Measurements from ENCODE around the gene DNM3.
"Not testable (repeated sequence)": the region's sequence is repeated elsewhere in the genome, so short reads cannot be mapped to it uniquely, and the experiment has no call there.

Gene DNM3

DNA sequence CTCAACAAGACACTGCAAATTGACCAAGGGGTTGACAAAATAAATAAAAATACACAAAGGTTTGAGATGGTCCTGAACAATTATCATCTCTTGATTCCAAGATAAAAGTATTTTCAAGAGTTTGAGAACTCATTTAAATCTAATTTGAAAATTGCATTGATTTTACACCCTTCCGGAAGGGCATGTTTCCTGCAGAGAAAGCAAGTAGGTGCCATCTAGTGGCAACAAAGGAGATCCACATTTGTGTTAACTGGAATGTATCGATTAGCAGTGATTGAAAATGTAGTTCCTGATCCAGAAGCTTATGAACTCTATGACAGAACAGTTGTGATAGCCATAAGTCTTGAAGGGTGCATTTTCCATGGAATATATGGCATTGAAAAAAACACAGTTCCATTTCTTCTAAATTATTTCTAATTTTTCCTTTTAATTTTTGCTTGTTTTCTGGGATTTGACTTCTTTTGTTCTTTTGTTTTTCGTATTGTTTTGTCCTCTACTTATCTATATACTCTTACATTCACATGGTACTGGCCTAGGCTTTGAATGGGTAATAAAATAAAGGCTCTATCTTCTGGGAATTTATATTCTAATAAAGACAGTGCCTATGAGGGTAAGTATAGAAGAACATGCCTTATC, 143.7 kb downstream of the DNM3 start:
- DNase-seq = peak; percentile 47

- DNase-seq = no peak
Measured at GRCh38 chr1:171985639-171986038, 144.3 kb downstream of the DNM3 start.

GRCh38 chr1:171988243-171988885, 147.1 kb downstream of the DNM3 start:
- no peak for DNase-seq

- DNase-seq = no peak
Measured at GRCh38 chr1:171990371-171990770, 149.1 kb downstream of the DNM3 start.

DNA sequence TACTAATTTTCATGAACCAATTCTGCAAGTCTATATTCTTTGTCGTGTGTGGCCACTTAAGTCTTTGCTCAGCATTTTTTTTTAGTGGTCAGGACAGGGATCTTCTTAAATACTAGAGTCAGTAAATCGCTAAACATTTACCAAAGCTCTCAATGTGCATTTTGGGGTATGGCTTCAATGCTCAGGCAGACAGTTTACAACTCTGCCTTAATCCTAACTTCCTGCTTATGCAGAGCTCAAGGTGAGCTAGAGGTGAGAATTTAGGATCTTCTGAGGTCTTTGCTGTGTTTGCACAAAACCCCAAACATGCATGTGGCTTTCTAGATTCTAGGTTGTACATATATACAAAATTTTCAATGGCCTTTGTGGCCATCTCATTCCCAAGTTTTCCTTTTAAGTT, 153.0 kb downstream of the DNM3 start:
- DNase-seq = no peak

DNA sequence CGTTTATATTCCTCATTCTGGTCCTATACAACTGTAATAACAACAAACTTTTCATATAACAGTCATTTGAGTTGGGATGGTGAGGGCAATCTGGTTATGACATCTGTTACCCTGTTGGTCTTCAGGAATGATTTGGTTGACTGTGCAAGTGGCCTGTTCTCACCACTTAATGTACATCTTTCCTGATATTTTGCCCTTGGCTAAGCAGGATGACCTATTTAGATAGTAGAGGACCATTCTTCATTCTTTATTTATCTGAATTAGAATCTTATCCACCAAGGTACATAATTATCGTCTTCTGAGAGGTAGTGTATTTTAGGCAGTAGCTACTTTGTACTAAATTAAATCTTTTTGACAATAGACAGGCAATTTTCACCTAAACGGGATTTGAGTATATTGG, 154.3 kb downstream of the DNM3 start:
- DNase-seq = no peak

DNA sequence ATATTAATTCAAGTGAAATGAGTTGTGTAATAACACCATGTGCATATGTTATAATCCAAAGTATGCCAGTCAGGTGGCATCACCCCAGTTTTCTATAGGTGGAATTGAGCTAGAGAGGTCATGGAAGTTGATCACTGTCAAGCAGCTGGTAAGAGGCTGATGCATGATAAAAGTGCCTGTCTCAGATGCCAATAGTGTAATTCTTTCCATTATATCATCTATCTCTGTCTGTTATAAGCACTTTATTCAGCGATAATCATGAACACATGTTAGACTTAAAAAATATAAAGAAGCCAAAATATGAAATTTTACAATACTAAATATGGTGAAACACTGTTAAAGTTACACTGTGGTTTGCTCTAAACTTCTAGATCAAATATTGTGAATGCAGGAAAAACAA, 156.6 kb downstream of the DNM3 start:
- DNase-seq = no peak

- DNase-seq = peak; percentile 31
Measured at GRCh38 chr1:171998711-171999110, 157.4 kb downstream of the DNM3 start.

DNA sequence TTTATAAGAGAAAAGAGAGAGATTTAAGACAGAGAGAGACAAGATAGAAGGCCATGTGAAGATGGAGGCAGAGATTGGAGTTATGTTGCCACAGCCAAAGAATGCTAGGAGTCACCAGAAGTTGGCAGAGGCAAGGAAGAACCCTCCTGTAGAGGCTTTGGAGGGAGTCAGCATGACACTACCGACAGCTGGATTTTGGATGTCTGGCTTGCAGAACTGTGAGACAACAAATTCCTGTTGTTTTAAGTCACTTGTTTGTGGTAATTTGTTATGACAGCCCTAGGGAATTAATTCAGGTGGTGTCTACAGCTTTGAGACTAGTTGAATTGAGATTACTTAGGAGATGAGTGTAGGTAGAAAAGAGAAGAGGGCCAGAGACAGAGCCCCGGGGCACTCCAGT, 158.5 kb downstream of the DNM3 start:
- DNase-seq = peak; percentile 34

DNA sequence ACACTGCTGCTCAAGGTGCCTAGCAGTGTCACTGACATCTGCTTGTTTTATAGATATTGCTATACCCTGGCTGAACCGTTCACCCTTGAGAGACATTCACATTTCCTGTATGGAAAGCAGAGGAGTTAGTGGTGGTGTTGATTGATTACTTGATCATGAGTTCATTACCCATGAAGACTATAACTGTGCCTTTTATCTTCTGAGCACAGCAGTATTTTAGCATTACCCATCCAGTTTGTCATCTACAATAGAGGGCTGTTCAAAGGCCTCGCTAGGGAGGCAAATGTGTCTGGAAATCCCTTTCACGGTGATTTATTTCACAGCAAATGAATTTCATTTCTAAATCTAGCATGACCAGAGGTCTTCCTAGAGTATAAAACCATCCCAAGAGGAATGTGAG, 160.0 kb downstream of the DNM3 start:
- DNase-seq = no peak

- DNase-seq = peak; percentile 55
Measured at GRCh38 chr1:172002725-172003345, 161.5 kb downstream of the DNM3 start.

DNA sequence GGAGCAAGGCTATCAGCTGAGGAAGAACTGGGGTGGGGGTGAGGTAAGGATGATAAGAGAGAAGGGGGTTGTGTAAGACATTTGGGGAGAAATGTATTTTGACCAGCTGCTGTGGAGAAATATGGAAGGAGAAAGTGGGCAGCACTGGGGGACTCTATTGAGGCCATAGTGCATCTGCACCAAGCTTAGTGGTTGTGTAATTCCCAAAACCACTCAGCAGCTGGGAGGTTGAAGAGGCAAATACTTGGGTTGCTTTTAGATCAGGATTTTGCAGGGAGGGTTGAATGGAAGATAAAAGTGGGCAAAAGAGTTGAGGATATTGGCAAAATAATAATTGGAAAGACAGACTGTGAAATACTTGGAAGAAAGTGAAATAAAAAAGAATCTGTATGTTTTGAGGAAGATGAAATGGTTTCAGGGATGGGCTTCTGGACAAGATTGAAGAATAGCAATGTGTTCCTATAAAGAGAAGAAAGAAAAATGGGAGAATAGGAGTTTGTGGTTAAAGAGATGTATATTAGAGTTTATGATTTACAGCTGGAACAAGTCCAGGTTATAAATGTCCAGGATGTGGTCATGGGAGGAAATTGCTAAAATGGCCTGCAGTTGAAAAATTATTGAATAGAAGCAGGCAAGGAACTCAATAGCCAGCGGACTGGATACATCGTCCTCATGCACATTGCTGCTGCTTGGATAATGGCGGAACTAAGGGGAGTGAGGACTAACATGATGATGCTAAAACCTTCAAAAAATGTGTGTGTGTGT, 162.7 kb downstream of the DNM3 start:
- peak; percentile 8 for DNase-seq

- DNase-seq = no peak
Measured at GRCh38 chr1:172004671-172005070, 163.4 kb downstream of the DNM3 start.

DNA sequence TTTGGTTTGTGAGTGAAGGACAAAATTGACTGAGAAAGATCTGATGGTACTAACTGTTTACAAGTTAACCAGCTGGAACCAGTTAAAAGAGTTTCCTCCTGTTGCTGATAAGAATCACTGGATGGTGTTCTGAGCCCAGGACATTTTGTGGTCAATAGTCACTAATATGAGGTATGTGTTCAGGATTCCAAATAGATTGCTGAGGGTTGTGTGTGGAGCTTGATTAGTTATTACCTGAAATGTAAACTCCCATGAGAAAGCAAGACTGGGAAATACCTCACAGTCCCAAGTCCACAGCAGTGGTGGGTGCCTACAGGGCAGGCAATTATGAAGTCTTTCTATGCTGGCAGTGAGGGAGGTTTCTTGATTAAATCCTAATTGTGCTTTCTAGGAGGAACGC, 164.6 kb downstream of the DNM3 start:
- peak; percentile 24 for DNase-seq

DNA sequence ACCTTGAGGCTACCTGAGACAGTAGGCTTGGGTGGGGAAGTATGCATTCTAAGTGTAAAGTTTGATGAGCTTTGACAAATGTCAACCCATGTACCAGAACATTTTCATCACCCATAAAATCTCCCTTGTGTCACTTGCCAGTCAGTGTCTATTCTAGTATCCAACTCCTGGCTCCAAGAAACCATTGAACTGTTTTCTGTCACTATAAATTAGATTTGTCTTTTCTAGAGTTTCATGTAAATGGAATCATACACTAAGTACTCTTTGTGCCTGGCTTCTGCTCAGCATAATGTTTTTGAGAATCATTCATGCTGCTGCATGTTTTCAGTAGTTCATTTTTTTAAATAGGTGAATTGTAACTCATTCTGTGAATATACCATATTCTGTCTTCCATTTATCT, 165.4 kb downstream of the DNM3 start:
- no peak for DNase-seq

DNA sequence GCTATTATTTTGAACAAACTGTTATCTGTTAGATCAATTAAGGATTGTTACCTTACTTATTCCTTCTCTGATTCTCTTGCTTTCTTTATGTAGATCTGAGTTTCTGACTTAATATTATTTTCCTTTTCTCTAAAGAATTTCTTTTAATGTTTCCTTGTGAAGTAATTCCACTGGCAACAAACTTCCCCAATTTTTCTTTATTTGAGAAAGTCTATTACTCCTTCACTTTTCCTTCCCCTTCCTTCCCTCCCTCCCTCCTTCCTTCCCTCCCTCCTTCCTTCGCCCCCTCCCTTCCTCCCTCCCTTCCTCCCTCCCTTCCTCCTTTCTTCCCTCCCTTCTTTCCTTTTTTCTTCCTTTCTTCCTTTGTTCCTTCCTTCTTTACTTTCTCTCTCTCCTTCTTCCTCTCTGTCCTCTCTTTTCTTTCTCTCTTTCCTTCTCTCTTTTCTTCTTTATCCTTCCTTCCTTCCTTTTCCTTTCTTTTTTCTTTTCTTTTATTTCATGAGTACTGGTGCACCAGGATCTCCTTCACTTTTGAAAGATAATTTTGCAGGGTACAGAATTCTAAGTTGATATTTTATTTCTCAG, 177.5 kb downstream of the DNM3 start:
- DNase-seq = no peak

- DNase-seq = no peak
Measured at GRCh38 chr1:172019976-172020375, 178.7 kb downstream of the DNM3 start.

DNA sequence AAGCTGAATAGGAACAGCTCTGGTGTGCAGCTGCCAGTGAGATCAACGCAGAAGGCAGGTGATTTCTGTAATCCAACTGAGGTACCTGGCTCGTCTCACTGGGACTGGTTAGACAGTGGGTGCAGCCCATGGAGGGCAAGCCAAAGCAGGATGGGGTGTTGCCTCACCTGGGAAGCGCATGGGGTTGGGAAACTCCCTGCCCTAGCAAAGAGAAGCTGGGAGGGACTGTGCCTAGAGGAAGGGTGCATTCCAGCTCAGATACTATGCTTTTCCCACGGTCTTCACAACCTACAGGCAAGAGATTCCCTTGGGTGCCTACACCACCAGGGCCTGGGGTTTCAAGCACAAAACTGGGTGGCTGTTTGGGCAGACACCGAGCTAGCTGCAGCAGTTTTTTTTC, 183.2 kb downstream of the DNM3 start:
- DNase-seq = no peak

DNA sequence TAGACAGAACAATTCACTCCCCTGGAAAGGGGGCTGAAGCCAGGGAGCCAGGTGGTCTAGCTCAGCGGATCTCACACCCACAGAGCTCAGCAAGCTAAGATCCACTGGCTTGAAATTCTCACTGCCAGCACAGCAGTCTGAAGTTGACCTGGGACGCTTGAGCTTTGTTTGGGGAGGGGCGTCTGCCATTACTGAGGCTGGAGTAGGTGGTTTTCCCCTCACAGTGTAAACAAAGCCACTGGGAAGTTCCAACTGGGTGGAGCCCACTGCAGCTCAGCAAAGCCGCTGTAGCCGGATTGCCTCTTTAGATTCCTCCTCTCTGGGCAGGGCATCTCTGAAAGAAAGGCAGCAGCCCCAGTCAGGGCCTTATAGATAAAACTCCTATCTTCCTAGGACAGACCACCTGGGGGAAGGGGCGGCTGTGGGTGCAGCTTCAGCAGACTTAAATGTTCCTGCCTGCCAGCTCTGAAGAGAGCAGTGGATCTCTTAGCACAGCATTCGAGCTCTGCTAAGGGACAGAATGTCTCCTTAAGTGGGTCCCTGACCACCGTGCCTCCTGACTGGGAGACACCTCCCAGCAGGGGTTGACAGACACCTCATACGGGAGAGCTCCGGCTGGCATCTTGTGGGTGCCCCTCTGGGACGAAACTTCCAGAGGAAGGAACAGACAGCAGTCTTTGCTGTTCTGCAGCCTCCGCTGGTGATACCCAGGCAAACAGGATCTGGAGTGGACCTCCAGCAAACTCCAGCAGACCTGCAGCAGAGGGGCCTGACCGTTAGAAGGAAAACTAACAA, 183.8 kb downstream of the DNM3 start:
- not testable (repeated sequence) for DNase-seq

DNA sequence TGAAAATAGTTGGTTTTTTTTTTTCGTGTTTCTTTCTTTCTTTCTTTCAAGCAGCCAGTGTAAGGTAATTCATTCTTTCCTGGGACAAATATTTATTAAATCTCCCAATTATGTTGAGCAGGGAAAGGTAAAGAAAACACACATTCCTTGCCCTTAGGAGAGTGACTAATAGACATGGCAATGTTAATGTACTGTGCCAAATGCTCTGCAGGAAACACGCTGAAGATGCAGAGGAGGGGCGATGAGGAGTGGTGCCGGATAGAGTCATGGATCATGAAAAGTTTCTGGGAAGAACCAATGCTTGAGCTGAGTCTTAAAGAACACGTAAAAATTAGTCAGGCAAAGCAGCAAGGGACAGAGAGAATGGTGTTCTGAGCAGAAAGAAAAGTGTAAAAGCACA, 199.2 kb downstream of the DNM3 start:
- DNase-seq = peak; percentile 34

GRCh38 chr1:172041102-172041501, 199.8 kb downstream of the DNM3 start:
- no peak for DNase-seq

- peak; percentile 15 for DNase-seq
Measured at GRCh38 chr1:172041742-172042141, 200.4 kb downstream of the DNM3 start.

DNA sequence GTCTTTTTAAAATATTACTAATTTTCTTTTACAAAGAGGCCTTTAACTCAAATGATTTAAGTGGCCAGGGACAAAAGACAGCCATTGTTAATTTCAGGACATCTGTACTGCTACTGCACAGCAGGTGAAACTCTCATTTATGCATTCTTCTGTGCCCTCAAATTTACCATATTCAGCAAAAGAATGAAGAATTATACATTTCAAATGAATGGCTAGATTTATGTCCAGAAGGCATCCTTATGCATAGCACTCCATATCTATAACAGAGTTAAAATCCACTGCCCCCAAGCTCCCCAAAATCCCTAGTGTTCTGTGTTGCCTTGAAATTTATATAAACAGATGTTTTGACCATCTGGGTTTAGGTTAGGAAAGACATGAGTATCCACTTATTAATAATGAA, 202.6 kb downstream of the DNM3 start:
- no peak for DNase-seq
